ENCODE results near the gene KLHDC10.

DNA sequence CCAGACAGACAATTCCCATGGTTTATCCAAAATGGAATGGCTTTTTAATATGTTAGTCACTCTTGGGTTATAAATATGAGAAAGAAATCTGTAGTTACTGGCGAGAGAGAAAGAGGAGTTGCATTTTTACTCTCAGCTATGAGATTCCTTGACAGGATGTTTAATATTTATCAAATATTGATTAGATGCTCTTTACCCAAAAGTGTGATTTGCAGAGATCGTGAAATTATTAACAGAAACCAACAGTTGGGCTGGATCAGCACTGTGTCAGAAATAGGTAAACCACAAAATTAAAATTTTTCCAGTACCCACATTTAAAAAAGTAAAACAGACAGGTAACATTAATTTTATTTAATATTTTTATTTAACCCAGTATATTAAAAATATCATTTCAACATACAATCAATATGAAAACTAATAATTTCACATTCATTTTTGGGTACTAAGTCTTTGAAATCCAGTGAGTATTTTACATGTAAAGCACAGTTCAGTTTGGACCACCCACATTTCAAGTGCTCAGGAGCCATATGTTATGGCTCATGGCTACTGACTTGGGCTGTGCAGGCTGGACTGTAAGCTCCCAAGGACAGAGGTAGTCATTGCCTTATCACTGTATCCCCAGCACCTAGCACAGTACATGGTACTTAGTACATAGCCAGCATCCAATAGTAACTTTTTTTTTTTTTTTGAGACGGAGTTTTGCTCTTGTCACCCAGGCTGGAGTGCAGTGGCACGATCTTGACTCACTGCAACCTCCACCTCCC lies 42.5 kb downstream of the KLHDC10 start:
- TF ChIP-seq, protein P1, sequence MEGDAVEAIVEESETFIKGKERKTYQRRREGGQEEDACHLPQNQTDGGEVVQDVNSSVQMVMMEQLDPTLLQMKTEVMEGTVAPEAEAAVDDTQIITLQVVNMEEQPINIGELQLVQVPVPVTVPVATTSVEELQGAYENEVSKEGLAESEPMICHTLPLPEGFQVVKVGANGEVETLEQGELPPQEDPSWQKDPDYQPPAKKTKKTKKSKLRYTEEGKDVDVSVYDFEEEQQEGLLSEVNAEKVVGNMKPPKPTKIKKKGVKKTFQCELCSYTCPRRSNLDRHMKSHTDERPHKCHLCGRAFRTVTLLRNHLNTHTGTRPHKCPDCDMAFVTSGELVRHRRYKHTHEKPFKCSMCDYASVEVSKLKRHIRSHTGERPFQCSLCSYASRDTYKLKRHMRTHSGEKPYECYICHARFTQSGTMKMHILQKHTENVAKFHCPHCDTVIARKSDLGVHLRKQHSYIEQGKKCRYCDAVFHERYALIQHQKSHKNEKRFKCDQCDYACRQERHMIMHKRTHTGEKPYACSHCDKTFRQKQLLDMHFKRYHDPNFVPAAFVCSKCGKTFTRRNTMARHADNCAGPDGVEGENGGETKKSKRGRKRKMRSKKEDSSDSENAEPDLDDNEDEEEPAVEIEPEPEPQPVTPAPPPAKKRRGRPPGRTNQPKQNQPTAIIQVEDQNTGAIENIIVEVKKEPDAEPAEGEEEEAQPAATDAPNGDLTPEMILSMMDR (IDR thresholded peaks at IDR 0.05; ENCODE audit: insufficient read depth, low read length, poor library complexity, severe bottlenecking) = no peak
- TF ChIP-seq EZH2phosphoT487 (conservative IDR thresholded peaks at IDR 0.05; ENCODE audit: low read length) = no peak
